ENCODE results near the gene FLRT2.

Gene FLRT2, protein sequence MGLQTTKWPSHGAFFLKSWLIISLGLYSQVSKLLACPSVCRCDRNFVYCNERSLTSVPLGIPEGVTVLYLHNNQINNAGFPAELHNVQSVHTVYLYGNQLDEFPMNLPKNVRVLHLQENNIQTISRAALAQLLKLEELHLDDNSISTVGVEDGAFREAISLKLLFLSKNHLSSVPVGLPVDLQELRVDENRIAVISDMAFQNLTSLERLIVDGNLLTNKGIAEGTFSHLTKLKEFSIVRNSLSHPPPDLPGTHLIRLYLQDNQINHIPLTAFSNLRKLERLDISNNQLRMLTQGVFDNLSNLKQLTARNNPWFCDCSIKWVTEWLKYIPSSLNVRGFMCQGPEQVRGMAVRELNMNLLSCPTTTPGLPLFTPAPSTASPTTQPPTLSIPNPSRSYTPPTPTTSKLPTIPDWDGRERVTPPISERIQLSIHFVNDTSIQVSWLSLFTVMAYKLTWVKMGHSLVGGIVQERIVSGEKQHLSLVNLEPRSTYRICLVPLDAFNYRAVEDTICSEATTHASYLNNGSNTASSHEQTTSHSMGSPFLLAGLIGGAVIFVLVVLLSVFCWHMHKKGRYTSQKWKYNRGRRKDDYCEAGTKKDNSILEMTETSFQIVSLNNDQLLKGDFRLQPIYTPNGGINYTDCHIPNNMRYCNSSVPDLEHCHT

DNA sequence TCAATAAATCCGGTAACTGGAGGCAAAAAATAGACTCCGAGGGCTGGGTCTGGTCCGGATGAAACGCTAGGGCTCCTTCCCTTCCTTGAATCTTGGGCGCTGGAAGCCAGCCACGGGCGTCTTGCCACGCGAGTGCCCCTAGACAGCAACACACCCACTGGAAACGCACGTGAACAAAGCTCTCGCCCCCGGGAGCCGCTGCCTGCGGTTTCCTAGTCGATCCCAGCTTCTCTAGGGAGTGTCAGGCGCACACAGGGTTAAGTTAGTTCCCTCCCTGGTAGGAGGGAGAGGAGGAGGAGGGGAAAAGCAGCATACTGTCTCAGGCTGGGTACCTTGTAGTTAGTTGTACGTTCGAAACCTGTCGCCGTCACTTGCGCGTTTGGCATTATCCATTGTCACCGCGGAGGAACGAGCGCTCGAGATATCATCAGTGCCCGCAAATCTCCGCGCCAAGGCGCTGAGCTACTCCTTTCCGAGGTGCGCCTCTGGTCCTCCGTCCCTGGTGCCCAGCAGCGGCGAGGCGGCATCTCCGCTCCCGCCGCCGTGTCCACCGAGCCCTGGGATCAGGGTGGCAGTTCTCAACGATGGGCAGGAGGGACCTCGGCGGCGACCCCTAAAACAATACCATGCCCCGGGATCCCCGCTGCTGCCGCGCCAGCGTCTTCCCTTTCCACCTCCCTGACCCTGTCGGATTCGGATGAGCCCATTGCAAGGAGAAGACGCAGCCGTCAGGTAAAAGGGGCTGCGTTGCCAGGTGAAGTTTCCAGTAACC is at the start of gene FLRT2:
TSS of gene FLRT2 (plus strand) at position 342 of the 772 bp plus-strand sequence. CDS start 91,371 bp downstream, outside the sequence.
- no peak for DNase-seq

DNA sequence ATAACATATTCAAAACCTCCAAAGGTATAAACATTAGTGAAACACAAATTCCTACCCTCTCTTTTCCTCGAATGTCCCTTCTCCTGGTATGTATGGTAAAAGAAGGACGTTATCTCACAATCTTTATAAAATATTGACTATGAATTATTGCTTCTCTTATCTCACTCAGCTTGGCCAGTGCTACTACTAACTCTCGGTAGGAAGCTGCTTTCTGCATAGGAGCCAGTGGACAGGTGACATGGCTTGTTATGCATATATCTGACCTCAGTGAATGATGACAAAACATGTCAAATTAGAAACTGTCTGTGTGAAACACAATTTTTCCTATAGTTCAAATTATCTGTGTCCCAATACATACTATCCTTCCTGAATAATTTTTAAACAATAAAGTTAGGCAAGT is 48.5 kb upstream of the FLRT2 start:
- no peak for DNase-seq

DNA sequence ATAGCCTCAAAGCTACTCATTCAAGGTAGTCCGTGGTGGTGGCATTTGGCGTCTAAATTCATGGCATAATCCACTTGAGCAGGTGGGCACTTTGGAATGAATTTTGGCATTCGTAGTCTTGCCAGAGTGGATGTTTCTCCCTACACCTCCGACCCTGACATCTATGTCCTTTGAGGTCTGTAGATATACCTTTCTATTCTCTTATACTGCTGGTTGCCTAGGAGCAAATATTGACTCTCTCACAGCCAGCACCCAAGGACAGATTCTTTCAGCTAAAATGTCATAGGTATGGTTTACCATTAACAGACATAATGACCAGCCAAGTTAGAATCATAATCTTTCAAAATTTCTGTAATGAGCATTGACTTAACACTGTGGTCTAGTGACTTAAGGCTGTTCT is 47.4 kb upstream of the FLRT2 start:
- DNase-seq, result no peak

DNA sequence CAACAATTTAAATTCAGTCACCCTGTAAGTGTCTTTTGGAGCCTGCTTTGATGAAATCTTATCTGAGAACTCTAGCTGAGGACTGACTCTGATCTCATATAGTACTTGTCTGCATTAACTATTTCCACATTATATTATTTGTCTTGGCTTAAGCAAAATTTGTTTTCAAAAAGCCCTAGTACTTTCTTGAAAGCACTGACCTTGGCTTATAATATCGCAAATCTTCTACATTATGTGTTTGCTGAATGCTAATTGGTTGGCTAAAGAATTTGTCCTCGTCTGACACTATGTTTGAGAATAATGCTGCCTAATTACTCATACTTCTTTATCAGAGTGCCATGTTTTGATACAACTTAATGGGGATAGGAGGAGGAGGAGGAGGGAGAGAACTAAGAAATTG is 46.9 kb upstream of the FLRT2 start:
- DNase-seq, result no peak

DNA sequence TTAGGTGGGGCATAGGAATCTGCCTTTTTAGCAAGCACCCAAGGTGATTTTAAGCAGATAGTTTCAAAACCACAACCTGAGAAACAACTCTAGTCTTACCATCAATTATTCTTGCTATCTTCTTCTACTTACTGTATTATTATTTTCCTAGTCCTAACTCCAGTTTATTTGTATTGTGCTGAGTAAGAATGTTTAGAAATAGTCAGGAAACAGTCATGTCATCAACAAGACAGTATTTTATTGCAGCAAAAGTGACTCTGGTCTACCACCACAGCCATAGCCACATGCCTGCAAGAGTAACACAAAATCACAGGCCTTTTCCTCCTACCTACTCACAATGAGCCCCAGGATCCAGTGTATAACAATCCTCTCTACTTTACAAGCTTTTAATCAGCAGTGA is 46.3 kb upstream of the FLRT2 start:
- no peak for DNase-seq

DNA sequence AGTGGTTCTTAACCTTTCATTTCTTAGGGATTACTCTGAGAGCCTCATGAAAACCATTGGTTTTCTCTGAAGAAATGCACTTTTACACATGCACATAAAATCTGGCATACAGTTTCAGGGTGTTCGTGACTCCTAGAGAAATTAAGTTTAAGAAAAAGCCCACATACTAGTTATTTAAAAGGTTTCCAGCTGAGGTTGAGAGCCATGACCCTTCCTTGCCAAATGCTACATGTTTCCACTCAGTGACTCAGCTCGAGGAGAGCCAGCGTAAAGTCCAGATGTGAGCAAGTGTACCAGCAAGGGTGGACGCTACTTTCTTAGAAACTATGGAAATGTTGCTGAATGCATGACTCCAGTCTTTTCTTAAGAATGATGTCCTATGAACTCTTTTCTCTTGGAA is 42.7 kb upstream of the FLRT2 start:
- DNase-seq, result no peak

DNA sequence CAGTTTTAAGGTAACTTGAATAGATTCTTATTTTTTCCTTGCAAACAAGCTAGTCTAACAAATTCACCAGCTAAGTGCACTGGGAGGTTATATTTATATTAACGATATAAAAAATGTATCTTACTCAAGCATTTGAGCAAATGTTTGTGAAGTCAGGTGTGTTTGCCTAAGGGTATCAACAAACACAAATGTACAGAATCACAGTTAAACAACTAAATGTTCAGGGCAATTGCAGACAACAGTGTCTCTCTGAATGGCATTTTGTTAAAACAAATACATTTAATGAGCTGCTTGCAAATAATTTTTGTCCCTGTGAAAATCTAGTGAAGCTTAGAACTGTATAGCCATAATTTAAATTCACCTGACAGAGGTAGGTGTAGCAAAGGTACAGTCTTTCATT is 28.2 kb upstream of the FLRT2 start:
- DNase-seq, result no peak

DNA sequence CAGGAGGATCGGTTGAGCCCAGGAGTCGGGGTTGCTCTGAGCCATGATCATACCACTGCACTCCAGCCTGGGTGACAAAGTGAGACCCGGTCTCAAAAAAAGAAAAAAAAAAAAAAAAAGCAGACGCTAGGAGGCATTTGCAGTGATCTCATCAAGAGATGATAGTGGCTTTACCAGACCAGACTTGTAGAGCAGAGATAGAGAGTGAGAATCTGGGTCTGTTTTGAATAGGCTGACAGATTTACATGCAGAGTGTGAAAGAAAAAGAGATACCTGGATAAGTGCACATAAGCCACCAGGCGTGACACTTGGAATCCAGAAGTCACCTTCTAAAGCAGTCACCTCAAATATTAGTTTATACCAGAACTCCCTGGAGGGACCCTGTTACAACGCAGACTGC is 21.1 kb upstream of the FLRT2 start:
- no peak for DNase-seq

DNA sequence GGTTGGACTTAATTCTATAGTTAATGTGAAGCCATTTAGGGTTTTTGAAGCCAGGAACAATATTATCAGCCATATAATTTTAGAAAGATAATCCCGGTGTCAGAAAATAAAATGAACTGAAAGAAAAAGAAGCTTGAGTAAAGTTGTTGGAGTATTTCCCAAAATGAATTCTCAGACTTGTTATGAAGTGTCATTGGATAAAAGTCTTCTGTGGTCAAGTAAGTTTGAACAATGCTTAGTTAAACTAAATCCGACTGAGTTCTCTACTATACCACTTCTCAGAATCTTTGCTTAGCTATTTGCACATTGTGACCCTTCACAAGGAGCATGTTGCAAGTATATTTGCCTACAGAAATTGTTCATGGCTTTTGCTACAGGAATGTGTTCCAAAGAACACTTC is 17.5 kb upstream of the FLRT2 start:
- DNase-seq, result no peak

DNA sequence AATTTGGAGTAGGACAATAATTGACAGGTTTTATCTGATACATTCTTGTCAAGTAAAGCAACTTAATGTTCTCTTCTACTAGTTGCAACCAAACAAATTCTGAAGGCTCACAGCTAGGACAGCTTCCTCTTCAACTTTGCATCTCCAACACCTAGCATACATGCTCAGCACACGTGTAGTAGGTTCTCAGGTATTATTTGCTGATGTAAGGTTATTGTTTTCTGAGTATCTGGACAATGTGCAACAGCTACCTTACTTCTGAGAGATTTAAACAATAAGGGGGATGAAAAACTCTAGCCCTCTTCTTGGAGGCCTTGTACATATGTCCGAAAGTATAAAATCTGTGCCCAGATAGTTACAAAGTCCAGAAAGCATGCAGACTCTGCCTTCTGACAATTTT is 15.5 kb upstream of the FLRT2 start:
- DNase-seq, result no peak

DNA sequence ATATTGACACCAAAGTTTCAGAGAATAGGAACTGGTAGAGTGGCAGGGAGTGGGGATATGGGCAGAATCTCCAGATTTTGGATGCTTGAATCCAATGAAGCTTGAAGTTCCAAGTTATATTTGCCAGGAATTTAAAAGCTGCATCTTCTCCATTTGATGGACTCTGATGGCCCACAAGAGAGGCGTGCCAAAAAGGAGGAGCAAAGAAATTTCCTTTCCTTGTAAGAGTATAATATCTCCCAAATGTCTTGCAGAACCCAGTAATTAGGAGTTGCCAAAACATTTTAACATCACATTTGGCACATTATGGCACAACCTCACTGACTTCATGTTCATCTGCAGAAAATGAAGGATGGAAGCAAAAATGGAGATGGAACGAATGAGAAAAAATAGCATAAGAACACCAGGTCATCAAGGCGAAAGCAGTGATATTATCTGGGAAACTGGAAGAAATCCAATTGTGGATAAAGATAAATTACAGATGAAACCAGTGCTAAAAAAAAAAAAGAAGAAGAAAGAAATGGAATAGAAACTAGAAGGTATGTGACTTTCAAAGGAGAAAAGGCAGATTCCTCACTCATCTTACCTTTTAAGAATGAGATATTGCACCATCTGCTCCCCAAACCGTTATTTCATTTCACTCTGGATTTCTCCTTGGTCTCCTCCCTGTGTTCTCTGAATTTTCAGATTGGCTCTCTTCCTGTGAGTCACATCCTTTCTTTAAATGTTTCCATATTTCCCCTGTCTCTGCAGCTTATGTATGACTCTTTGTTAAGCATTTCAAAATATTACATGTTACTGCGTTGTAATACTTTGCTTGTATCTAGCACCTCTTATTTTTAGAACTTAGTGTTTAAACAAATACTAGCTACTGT is 13.5 kb upstream of the FLRT2 start:
- DNase-seq, result peak; percentile 89

DNA sequence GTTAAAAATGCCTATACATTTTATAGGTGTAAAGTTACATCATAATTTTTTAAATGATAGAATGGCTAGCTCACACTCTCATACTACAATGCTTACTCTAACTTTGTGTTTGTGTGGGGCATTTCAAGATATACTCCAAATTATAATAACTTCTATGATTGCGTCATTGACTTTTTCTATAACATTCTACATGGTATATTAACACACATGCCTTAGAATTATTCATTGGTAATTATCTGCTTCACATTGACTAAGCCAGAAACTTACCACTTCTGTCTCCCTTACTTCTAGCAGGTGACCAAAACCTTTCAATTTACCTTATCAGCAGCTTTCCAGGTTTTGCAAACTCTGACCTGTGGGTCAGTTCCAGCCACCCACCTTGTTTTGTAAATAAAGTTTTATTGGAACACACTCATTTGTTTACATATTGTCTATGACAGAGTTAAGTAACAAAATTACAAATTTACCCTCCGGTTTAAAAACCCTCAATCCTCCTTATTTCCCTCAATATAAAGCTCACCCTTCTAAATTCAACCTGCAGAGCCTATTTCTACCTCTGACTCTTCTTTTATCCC is 12.7 kb upstream of the FLRT2 start:
- DNase-seq, result no peak

DNA sequence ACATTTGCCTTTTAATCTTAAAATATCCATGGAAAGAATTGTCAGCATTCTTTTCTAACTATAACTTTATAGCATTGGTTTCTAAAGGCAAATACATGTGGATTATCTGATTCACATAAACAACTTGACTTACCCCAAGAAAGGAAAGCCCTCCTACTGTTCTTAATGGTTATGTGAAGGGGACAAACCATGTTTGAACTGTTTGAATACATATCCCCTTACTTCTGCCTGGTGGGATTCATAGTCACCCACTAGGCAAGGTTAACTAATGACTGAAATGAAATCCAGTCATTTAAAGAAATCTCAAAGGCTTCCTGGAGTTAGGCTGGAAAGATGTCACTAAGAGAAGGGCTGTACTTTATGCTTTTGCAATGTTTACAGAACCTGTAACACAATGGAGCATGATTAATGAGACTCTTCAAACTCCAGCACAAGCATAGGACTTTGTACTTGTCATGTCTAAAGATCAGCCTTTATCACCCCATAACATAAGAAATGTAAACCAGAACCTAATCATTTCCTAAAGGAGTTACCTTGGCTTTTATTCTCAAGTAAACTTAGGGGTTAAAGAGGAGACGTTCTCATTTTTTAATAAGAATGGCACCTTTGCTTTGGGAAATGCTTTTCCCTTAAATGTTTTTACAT is 10.2 kb upstream of the FLRT2 start:
- DNase-seq, result no peak

DNA sequence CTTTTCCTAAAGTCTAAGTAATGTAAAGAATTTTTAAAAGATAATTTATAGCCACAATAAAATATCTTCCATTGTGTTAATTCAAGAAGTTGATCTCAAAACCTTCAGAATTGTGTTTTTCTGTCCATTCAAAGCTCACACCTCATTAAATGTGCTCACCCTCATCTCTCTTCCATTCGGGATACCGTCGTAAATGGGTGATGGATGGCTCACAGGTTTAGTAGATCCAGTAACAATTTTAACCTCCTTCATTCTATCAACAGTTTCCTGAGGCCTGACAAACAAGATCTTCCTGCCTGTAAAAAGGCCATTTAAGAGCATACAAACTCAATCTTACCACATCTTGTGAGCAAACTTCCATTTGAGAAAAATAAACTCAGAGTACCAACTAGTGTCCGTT is 9.4 kb upstream of the FLRT2 start:
- DNase-seq, result no peak

DNA sequence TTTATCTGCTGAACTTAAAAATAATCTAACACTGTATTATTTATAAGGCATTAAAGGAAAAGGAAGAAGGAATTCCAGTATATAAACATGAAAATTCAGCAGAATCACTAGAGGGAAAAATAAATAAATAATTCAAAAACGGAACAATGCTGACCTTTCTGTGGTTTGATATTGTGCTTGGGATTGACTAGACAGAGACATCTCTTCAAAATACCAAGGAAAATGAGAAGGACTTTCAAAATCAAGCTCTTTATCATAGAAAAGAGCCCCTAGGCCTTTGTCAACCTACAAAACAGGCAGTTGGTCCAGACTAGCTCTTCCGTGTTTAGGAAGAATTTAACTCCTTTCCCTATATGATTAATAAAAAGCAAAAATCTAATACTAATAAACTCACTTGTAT is 6.3 kb upstream of the FLRT2 start:
- no peak for DNase-seq

DNA sequence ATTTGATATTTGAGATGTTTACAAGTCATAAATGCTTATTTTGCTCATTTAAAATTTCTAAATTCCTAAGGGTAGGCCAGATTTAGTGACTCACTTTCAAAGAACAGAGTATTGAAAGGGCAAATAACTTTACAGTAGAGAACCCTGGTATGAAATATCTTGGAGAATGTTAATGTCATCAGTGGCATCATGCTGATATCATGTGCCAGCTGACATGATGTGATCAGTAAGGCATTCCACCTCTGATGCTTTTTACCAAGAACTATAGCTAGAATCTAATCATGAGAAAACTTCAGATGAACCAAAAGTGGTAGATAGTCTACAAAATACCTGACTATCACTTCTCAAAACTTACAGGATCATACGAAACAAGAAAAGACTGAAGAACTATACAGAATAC is 2.9 kb upstream of the FLRT2 start:
- no peak for DNase-seq

DNA sequence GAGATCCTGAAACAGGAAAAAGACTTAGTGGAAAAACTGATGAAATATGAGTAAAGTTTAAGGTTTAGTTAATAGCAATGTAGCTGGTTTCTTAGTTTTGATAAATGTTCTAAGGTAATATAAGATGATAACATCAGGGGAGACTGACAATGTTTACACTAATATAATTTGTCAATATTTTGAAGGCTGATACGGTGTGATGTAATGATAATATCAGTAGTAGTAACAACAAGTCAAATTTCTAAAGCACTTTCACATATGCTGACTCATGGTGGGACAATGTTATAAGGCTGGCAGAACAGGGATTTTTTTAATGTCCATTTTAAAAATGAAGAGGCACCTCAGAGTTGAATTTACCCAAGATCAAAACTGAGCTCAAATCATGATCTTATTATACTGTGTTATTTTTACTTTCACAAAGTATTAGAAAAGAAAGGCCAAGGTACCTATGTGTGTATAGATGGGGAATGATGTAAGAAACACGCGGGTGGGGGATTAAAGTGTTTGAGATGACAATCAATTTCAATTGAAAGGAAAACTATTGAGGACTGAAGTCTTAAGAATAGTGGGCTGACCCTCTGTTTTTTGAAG is 2.4 kb upstream of the FLRT2 start:
- DNase-seq, result no peak

DNA sequence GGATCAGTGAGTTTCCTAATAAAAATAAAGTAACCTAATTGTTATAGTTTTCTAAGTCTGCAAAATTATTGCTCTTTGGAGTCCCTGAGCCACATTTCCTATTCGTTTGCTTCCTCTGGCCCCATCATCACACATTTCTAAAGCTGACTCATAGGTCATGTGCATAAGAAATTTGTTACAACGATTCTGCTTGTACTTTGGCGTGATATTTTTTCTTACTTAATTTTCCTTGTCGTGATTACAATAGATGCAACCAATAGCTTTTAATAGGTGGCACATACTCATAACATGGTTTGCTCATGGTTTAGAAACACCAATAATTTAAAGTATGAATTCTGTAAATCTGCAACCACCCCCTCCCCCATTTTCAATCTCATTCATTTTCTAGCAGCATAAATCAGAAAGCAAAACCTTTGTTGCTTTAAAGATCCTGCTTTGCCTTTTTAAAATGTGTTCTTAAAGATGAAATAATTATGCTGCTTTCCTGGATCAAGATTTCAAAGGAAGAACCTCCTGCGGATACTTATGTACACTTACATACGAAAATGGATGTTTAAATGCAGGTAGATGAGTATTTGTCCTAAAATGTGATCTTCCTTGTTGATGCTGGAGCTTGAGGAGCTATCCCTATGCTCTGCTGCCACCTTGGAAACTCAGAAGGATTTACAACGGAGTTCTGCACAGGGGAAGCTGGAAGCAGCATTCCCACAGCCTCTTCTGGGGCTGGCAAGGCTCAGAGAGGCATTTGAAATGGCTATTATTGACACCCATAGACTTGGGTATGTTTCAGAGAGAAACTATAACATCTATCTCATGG is 1.7 kb upstream of the FLRT2 start:
- no peak for DNase-seq

DNA sequence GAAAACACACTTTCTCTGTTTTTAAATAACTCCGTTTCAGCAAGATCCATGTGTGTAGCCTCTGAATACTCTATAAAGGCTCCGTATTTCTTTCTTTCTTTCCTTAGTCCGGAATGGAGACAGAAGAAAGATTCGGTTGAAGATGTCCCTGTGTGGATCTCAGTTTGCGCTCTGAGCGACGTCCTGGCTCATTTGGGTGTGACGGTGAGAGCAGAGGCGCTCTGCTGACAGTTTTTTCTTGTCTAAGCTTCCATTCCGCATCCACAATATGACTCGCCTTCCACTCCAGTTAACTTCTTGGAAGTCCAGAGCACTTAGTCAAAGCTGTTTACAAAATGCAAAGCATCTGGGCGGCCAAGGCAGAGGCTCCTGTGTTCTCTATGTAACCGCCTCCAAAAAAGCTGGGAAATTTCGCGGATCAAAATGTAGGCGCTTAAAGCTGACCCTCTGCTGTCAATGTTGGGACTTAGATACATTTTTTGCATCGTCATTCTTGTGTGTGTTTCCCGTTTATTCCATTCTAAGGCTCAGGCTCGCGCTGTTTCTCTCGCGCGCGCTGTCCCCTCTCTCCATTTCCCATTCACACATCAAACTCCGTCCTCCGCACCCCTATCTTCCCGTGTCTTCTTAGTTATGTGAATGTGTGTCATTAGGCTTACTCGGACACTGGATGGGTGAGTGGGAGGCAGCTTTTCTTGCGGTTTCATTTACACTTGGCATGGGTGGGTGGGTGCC is 880 bp upstream of the FLRT2 start:
- DNase-seq, result no peak

DNA sequence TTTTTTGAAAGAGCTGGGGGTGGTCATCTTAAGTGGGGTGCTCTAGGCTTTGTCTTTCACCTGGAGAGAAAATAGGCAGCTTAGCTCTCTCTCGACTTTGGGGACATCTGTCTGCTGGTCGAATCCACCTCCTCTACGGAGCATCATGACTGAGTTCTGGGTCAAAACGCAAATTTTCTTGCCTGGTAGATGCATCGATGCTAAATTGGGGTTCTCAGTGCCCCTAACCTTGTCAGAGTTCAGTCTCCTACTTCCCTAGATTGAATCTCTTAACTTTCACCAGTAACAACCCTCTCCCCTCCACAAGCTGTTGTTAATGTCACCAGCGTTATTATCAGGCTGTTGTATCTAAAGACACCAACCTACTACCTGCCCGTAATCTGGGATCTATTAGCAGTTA is 682 bp downstream of the FLRT2 start:
- no peak for DNase-seq

Measured in MV-4-11 (cell line).